IMR-90 (cell line): ENCODE measurements around the gene ITPK1. TPM values are rescaled to one million over a fixed set of nuclear protein-coding genes. Genes with fewer than 3 reads are reported as not detected.

Experiments
- MXI1 ChIP-seq: IDR thresholded peaks from 2 replicates; pipeline ENCODE4 v1.6.1; 2012; ENCODE audit warnings: low read depth, mild to moderate bottlenecking, low read length, moderate library complexity, borderline replicate concordance
- RFX5 ChIP-seq: IDR thresholded peaks from 2 replicates; pipeline ENCODE4 v1.8.0; 2012; ENCODE audit warnings: low read depth, mild to moderate bottlenecking, low read length, moderate library complexity
- SMC3 ChIP-seq: fragments of 150-350 bp; IDR thresholded peaks from 2 replicates; pipeline ENCODE4 v1.6.1; 2016; ENCODE audit warnings: low read depth, mild to moderate bottlenecking, antibody characterized with exemption, low read length, moderate library complexity
- polyA plus RNA-seq, 3 experiments: library from polyadenylated mRNA; depleted of rRNA; stranded (reverse); fragments of >200 nt; gene quantifications; 2 replicates each; pipeline ENCODE4 v1.2.3, GENCODE V29; 2012; ENCODE audit warnings: low replicate concordance in 1 of 3
- total RNA-seq: library from RNA; depleted of rRNA; stranded (reverse); fragments of >200 nt; gene quantifications from 2 replicates; pipeline ENCODE4 v1.2.3, GENCODE V29; 2012
- TF ChIP-seq, protein P1 (sequence below): conservative IDR thresholded peaks from 2 replicates; pipeline ENCODE4 v1.5.1; 2012; ENCODE audit warnings: mild to moderate bottlenecking, low read depth, low read length, improper control_type of control experiment

ITPK1 gene
- total and polyA plus RNA-seq, 2 of the 4 experiments (the other 2 are of a cell fraction), result 21.7 to 26.9 TPM

DNA sequence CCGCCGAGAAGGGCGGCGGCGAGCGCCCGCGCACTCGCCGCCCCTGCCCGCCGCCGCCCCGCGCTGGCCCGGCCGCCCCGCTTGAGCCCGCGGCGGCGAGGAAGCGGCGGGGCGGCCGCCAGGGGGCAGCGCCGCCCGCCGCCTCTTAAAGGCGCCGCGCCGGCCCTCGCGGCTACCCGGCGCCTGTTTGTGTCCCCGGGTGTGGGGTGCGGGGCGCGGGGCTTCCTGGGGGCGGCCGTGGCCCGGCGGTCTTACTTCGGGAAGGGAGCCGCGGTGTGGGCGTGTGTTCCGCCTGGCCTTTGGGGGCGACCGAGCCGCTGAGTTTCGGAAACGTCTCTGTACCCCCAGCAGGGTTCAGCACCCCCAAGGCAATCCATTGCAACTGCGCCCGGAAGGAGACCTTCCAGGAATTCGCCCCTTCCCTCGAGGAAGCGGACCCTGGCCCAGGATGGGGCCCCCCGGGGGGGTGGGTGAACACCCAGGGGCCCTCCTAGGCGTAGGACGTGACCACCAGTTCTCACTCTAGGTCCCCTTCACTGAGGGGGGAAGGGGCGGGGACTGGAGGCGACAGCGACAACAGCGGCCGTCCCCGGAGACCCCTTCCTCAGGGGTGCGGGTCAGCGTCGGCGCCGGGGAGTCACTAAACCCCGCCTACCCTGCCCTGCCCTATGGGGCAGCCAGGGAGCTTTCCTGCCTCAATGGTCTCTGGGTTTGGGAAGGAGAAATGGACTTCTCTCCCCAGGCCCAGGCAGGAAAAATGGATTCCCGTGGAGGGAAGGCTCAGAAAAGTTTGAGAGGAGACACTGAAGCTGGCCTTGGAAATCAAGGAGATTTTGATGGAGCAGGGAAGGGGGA is at the start of gene ITPK1 (continued):
- TF ChIP-seq, protein P1, sequence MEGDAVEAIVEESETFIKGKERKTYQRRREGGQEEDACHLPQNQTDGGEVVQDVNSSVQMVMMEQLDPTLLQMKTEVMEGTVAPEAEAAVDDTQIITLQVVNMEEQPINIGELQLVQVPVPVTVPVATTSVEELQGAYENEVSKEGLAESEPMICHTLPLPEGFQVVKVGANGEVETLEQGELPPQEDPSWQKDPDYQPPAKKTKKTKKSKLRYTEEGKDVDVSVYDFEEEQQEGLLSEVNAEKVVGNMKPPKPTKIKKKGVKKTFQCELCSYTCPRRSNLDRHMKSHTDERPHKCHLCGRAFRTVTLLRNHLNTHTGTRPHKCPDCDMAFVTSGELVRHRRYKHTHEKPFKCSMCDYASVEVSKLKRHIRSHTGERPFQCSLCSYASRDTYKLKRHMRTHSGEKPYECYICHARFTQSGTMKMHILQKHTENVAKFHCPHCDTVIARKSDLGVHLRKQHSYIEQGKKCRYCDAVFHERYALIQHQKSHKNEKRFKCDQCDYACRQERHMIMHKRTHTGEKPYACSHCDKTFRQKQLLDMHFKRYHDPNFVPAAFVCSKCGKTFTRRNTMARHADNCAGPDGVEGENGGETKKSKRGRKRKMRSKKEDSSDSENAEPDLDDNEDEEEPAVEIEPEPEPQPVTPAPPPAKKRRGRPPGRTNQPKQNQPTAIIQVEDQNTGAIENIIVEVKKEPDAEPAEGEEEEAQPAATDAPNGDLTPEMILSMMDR, result peak; percentile 61
- no peak for TF ChIP-seq RFX5
- no peak for TF ChIP-seq MXI1
- 0 out of 2 replicates have a peak, but pooled peaks have one; percentile 18 for TF ChIP-seq SMC3
